ENCODE measurements around the gene ILKAP. TPM values are rescaled to one million over a fixed set of nuclear protein-coding genes. Genes with fewer than 3 reads are reported as not detected.

Gene ILKAP
- total RNA-seq, 1 experiment from 2014 or later: 41.5 TPM

DNA sequence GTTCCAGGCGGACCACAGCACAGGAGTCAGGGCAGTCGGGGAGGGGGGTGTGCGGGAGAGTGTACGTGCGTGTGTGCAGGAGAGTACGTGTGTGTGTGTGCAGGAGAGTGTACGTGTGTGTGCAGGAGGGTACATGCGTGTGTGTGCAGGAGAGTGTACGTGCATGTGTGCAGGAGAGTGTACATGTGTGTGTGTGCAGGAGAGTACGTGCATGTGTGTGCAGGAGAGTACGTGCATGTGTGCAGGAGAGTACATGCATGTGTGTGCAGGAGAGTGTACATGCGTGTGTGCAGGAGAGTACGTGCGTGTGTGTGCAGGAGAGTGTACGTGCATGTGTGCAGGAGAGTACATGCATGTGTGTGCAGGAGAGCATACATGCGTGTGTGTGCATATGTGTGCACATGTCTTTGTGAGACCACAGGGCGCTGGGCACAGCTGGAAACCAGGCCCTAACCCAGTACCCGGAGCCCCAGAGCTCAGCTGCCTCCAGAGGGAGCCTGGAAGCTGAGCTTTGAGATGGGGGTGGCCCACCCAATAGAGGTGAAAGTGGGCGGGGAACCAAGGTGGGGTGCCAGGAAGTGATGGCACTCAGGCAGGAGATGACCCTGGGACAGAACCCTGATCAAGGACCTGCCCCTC, 78.9 kb downstream of the ILKAP start:
- H4K8ac ChIP-seq (replicated peaks; ENCODE audit: insufficient read length, low read depth, low read length): no peak overlapping the region
- H3K9me3 ChIP-seq (ENCODE audit: control insufficient read depth, low read depth, low read length): no peaks in the 10 kb centered on the region
- WGBS (ENCODE audit: extremely low coverage, insufficient read length, low lambda C conversion rate): no CpG with 5 or more reads among the region's 19 CpGs
- H4K91ac ChIP-seq (ENCODE audit: insufficient read length, low read depth, low read length): no peak overlapping the region
- Mint-ChIP-seq H3K4me3 (no peak overlapping the region), H3K36me3 (ENCODE audit: insufficient read depth in 1 of 3, low read depth in 3 of 3) (no peaks in the 10 kb centered on the region), H3K27me3 (ENCODE audit: low read depth) (peaks cover 3% of the 10 kb centered on the region), H3K4me1 (no peaks in the 10 kb centered on the region), H3K27ac (peak overlapping the region in 1 of 3 experiments; percentile 72; a peak in 2 of 7 replicates), H3K9me3 (no peaks in the 10 kb centered on the region; a peak in 1 of 5 replicates)
- H2BK120ac ChIP-seq (ENCODE audit: low read depth, low read length, poor library complexity, severe bottlenecking): no peak overlapping the region
- H3K79me1 ChIP-seq (ENCODE audit: insufficient read depth, low read depth, low read length, poor library complexity, severe bottlenecking): no peaks in the 10 kb centered on the region
- no peaks in the 10 kb centered on the region for H3K27me3 ChIP-seq (ENCODE audit: insufficient read depth, low read length)
- no peaks in the 10 kb centered on the region for H3K4me1 ChIP-seq (ENCODE audit: insufficient read depth, low read length)
- TF ChIP-seq, protein P1, sequence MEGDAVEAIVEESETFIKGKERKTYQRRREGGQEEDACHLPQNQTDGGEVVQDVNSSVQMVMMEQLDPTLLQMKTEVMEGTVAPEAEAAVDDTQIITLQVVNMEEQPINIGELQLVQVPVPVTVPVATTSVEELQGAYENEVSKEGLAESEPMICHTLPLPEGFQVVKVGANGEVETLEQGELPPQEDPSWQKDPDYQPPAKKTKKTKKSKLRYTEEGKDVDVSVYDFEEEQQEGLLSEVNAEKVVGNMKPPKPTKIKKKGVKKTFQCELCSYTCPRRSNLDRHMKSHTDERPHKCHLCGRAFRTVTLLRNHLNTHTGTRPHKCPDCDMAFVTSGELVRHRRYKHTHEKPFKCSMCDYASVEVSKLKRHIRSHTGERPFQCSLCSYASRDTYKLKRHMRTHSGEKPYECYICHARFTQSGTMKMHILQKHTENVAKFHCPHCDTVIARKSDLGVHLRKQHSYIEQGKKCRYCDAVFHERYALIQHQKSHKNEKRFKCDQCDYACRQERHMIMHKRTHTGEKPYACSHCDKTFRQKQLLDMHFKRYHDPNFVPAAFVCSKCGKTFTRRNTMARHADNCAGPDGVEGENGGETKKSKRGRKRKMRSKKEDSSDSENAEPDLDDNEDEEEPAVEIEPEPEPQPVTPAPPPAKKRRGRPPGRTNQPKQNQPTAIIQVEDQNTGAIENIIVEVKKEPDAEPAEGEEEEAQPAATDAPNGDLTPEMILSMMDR (conservative IDR thresholded peaks at IDR 0.05): no peak
- no peaks in the 10 kb centered on the region for H3K79me2 ChIP-seq (ENCODE audit: insufficient read depth, low read length)
- no peak overlapping the region for H3K4me2 ChIP-seq (ENCODE audit: insufficient read depth, insufficient read length, low read length)
- no peak overlapping the region for H3K14ac ChIP-seq (ENCODE audit: insufficient read depth, low read length)
- DNase-seq: no peak
- H2AK5ac ChIP-seq (ENCODE audit: insufficient read length, low read length): no peak overlapping the region
- H2BK5ac ChIP-seq (ENCODE audit: insufficient read length, low read length): no peak overlapping the region
- H4K5ac ChIP-seq (ENCODE audit: insufficient read length, low read depth, low read length): no peak overlapping the region
- H3K9ac ChIP-seq (ENCODE audit: extremely low read depth, insufficient read length, low read length): no peak overlapping the region
- H2BK15ac ChIP-seq (ENCODE audit: low read depth, low read length): no peak overlapping the region
- no peak overlapping the region for H3K18ac ChIP-seq (ENCODE audit: insufficient read length, low read depth, low read length)
- H3K27ac ChIP-seq (ENCODE audit: insufficient read length, low read depth, low read length): no peak overlapping the region
- no peak overlapping the region for H3K4ac ChIP-seq (ENCODE audit: low read depth, low read length)
- H3T11ph ChIP-seq (ENCODE audit: low read length): no peak overlapping the region
- H2AFZ ChIP-seq (ENCODE audit: low read length): no peak overlapping the region
- no peak overlapping the region for H3K23ac ChIP-seq (ENCODE audit: insufficient read length, low read depth, low read length)
- H4K20me1 ChIP-seq (ENCODE audit: control insufficient read depth, insufficient read depth, insufficient read length): no peaks in the 10 kb centered on the region
- H3K56ac ChIP-seq (ENCODE audit: insufficient read length, low read depth, low read length): no peak overlapping the region
- no peak overlapping the region for H2BK20ac ChIP-seq (ENCODE audit: low read depth, low read length, poor library complexity, severe bottlenecking)
- no peaks in the 10 kb centered on the region for H3K23me2 ChIP-seq (ENCODE audit: insufficient read length, low read depth, low read length, poor library complexity, severe bottlenecking)
- no peak overlapping the region for H2BK12ac ChIP-seq (ENCODE audit: insufficient read length, low read depth, low read length)

All from H9 (cell line).